ENCODE data around the gene MLST8. TPM values are rescaled to one million over a fixed set of nuclear protein-coding genes. Genes with fewer than 3 reads are reported as not detected.

MLST8 gene
- total and polyA plus RNA-seq, 7 donors: 30.6 to 58.7 (median 41.4) TPM

DNA sequence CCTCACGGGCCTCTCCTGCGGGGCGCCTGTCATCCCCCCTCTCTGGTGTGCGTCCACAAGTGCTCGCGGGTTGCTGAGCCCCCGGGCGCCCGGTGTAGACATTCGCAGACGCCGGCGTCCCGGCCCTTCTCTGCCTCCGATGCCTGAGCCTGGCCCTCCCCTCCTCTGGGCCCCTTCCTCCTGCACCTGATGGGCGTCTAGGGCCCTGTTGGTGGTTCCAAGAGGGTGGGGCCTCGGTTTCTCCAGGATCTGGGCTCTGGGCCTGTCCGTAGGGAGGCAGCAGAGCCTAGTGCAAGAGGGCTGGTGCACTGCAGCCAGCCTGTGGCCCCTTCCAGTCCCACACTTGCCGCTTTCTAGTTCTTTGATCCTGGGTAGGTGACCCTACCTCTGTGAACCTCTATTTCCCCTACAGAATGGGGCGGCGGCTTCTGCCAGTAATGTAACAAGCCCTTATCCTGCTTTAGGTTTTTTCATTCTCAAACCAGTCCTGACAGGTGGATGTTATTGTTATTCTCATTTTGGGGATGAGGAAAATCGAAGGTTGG is 18.8 kb downstream of the MLST8 start:
- H3K4me1 ChIP-seq: peaks cover 0 to 33% (median 26%) of the 10 kb centered on the region in 4 donors
- peaks cover 9 to 22% (median 12%) of the 10 kb centered on the region in 4 donors for H3K36me3 ChIP-seq
- H3K27me3 ChIP-seq: no peaks in the 10 kb centered on the region
- H3K27ac ChIP-seq: peak overlapping the region; percentile 85 to 95 (median 92)
- TF ChIP-seq, protein P1, sequence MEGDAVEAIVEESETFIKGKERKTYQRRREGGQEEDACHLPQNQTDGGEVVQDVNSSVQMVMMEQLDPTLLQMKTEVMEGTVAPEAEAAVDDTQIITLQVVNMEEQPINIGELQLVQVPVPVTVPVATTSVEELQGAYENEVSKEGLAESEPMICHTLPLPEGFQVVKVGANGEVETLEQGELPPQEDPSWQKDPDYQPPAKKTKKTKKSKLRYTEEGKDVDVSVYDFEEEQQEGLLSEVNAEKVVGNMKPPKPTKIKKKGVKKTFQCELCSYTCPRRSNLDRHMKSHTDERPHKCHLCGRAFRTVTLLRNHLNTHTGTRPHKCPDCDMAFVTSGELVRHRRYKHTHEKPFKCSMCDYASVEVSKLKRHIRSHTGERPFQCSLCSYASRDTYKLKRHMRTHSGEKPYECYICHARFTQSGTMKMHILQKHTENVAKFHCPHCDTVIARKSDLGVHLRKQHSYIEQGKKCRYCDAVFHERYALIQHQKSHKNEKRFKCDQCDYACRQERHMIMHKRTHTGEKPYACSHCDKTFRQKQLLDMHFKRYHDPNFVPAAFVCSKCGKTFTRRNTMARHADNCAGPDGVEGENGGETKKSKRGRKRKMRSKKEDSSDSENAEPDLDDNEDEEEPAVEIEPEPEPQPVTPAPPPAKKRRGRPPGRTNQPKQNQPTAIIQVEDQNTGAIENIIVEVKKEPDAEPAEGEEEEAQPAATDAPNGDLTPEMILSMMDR (IDR thresholded peaks at IDR 0.05): no peak
- TF ChIP-seq EP300 (IDR thresholded peaks at IDR 0.05): no peak
- no peak for TF ChIP-seq POLR2AphosphoS5 (IDR thresholded peaks at IDR 0.05)
- no peak for TF ChIP-seq POLR2A (IDR thresholded peaks at IDR 0.05)
- peak; percentile 87 for DNase-seq
- WGBS, 2 donors: 2 to 5% methylated on average over 22 of the region's 22 CpGs
- intact Hi-C loops (cut with DNase I): loop anchor here (1.0 to 5.0 kb wide), 3 partner anchors 27 to 69 kb away; partner anchors contain the start of genes ECI1, RNPS1 and TRAF7
- no peaks in the 10 kb centered on the region for H3K9me3 ChIP-seq
- peak overlapping the region; percentile 80 to 98 (median 98) for H3K4me3 ChIP-seq

DNA sequence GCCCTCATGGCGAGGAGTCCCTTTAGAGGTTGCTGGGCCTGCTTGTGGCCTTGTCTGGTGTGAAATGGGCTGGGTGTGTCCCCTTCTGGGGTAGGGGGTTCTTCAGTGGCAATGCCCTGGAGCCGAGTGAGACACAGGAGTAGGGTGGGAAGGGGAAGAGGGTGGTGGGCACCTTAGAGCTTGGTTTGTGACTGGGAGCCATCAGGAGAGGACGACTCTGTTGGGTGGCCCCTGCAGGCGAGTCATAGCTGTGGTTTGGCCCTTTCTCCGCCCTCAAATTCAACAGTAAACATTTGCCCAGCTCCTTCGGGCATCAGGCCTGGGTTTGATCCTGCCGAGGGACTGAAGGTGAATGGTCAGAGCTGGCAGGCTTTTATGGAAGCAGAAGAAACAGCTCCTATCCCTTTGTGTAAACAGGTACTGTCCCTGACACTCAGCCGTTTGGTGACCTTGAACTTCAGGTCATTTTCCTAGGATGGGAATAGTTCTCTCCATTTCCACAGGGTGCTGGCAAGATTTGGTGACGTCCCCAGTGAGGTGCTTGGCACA is 21.1 kb downstream of the MLST8 start:
- 34 to 69% methylated on average over 9 of the region's 9 CpGs for whole genome bisulfite sequencing, 2 donors
- Histone ChIP-seq H3K9me3 (no peaks in the 10 kb centered on the region), H3K36me3 (peaks cover 22 to 43% (median 30%) of the 10 kb centered on the region in 4 donors), H3K4me3 (no peak overlapping the region), H3K27ac (no peak overlapping the region), H3K27me3 (no peaks in the 10 kb centered on the region), H3K4me1 (peaks cover 0 to 33% (median 26%) of the 10 kb centered on the region in 4 donors)
- intact Hi-C loops (cut with DNase I): no loop called here
- no peak for TF ChIP-seq EP300 (IDR thresholded peaks at IDR 0.05)
- TF ChIP-seq, protein P1 (IDR thresholded peaks at IDR 0.05): no peak
- no peak for TF ChIP-seq POLR2AphosphoS5 (IDR thresholded peaks at IDR 0.05)
- no peak for TF ChIP-seq POLR2A (IDR thresholded peaks at IDR 0.05)
- no peak for DNase-seq

DNA sequence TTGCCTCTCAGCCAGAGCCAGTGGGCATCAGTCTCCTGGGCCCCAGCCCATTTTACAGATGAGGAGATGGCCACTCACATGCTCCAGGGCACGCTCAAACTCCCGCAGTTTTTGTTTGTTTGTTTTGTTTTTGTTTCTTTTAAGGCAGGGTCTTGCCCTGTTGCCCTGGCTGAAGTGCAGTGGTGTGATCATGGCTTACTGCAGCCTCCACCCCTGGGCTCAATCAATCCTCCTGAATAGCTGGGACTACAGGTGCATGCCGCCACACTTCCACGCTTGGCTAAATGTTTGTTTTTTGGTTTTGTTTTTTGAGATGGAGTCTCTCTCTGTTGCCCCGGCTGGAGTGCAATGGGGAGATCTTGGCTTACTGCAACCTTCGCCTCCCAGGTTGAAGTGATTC is 21.7 kb downstream of the MLST8 start:
- Histone ChIP-seq H3K36me3 (peaks cover 27 to 49% (median 35%) of the 10 kb centered on the region in 4 donors), H3K27me3 (no peaks in the 10 kb centered on the region), H3K9me3 (no peaks in the 10 kb centered on the region), H3K27ac (no peak overlapping the region), H3K4me3 (no peak overlapping the region), H3K4me1 (peaks cover 0 to 33% (median 26%) of the 10 kb centered on the region in 4 donors)
- 87 to 95% methylated on average over 6 of the region's 6 CpGs for WGBS, 2 donors
- DNase-seq: no peak
- TF ChIP-seq EP300 (IDR thresholded peaks at IDR 0.05) (no peak), POLR2A (IDR thresholded peaks at IDR 0.05) (no peak), POLR2AphosphoS5 (IDR thresholded peaks at IDR 0.05) (no peak)
- TF ChIP-seq, protein P1 (IDR thresholded peaks at IDR 0.05): no peak
- intact Hi-C loops (cut with DNase I): no loop called here

DNA sequence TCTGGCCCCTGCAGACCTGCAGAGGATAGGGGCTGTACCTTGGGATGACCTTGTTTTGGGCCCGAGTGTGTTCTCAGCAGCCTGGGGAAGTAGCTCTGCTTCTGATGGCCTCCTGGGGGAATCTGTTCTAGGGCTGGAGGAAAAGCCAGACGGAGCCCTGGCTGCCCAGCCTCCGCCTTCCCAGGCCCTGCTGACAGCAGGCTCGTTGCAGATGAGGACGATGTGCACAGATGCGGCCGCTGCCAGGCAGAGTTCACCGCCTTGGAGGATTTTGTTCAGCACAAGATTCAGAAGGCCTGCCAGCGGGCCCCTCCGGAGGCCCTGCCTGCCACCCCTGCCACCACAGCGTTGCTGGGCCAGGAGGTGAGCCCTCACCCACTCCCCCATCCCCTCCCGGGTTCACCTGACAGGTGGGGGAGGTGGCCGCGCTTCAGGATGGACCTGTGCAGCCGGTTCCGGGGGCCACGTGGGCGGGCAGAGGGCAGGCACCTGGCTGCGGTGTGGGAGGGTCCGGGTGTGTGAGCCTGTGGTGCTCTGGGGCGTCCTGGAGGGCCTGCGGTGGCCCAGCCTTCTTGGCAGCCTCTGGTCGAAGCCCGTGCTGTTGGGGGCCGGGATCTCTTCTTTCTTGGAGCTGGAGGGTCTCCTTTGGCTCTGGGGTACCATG is 23.0 kb downstream of the MLST8 start:
- no peaks in the 10 kb centered on the region for H3K9me3 ChIP-seq
- H3K4me3 ChIP-seq: no peak overlapping the region
- peaks cover 41 to 63% (median 49%) of the 10 kb centered on the region in 4 donors for H3K36me3 ChIP-seq
- peaks cover 0 to 28% (median 25%) of the 10 kb centered on the region in 4 donors for H3K4me1 ChIP-seq
- no peak for DNase-seq
- intact Hi-C loops (cut with DNase I): no loop called here
- no peak for TF ChIP-seq POLR2AphosphoS5 (IDR thresholded peaks at IDR 0.05)
- WGBS, 2 donors: 91 to 93% methylated on average over 25 of the region's 25 CpGs
- peaks cover 0 to 5% (median 0%) of the 10 kb centered on the region in 3 donors for H3K27me3 ChIP-seq
- H3K27ac ChIP-seq: no peak overlapping the region

DNA sequence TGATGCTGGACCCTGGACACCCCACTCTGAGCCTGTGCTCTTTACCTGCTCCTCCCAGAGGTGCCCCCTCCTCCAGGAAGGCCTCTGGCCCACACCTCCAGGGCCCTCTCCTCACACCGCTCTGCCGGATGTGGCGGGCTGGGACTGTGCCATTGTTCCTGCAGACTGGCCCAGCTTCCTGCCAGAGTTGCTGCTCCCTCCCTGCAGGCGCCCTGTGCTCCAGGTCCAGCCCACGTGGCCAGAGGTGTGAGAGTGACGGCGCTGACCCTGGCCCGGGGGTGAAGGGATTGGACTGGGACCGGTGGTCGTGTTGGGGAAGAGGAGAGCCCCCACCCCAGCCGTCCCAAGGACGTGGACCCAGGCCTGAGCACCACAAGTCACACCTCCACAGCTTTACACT is 23.8 kb downstream of the MLST8 start:
- Histone ChIP-seq H3K4me3 (no peak overlapping the region), H3K27me3 (peaks cover 0 to 11% (median 0%) of the 10 kb centered on the region in 3 donors), H3K36me3 (peaks cover 49 to 71% (median 57%) of the 10 kb centered on the region in 4 donors), H3K27ac (no peak overlapping the region), H3K4me1 (peaks cover 0 to 26% (median 24%) of the 10 kb centered on the region in 4 donors), H3K9me3 (no peaks in the 10 kb centered on the region)
- intact Hi-C loops (cut with DNase I): no loop called here
- WGBS, 2 donors: 90 to 93% methylated on average over 12 of the region's 12 CpGs
- TF ChIP-seq, protein P1 (IDR thresholded peaks at IDR 0.05): no peak
- TF ChIP-seq POLR2AphosphoS5 (IDR thresholded peaks at IDR 0.05) (no peak), POLR2A (IDR thresholded peaks at IDR 0.05) (no peak), EP300 (IDR thresholded peaks at IDR 0.05) (no peak)
- DNase-seq: no peak
